ENCODE data around the gene ZNF827. TPM values are rescaled to one million over a fixed set of nuclear protein-coding genes. Genes with fewer than 3 reads are reported as not detected.

The ZNF827 gene
- total RNA-seq, 1 experiment from 2014 or later = 6.3 TPM

DNA sequence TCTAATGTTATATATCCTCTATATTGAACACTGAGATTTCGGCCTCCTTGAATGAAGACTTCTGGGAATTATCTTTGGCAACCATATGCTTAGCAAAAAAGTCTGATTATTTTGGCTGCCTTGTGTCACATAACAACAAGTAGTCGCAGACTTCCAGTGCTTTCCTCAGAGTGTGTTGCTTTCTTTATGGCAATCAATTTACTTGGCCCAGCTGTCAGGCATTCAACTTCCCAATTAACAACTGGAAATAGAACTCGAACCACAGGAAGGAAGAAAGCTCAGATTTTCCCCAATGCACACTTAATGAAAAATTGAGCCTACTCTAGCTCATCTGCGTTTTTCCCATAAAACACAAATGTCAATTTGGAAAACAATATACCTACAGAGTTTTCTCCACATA, 71.6 kb downstream of the ZNF827 start:
- ATAC-seq (no peak), DNase-seq (ENCODE audit: low read depth, low spot score) (no peak)
- no peaks in the 10 kb centered on the region for H3K4me1 ChIP-seq (ENCODE audit: control insufficient read depth, insufficient read depth, low read length)
- no peaks in the 10 kb centered on the region for H3K27me3 ChIP-seq (ENCODE audit: control insufficient read depth, insufficient read depth, low read length)
- no TSS peak for BruUV-seq (replicated peaks)
- TF ChIP-seq TCF7L2 (IDR thresholded peaks at IDR 0.05; ENCODE audit: low read depth, low read length) (no peak), POLR2AphosphoS5 (IDR thresholded peaks at IDR 0.05; ENCODE audit: low read depth, low read length) (no peak), SIN3A (IDR thresholded peaks at IDR 0.05; ENCODE audit: borderline replicate concordance, insufficient read depth, low read depth, low read length) (no peak)
- TF ChIP-seq, protein P1, sequence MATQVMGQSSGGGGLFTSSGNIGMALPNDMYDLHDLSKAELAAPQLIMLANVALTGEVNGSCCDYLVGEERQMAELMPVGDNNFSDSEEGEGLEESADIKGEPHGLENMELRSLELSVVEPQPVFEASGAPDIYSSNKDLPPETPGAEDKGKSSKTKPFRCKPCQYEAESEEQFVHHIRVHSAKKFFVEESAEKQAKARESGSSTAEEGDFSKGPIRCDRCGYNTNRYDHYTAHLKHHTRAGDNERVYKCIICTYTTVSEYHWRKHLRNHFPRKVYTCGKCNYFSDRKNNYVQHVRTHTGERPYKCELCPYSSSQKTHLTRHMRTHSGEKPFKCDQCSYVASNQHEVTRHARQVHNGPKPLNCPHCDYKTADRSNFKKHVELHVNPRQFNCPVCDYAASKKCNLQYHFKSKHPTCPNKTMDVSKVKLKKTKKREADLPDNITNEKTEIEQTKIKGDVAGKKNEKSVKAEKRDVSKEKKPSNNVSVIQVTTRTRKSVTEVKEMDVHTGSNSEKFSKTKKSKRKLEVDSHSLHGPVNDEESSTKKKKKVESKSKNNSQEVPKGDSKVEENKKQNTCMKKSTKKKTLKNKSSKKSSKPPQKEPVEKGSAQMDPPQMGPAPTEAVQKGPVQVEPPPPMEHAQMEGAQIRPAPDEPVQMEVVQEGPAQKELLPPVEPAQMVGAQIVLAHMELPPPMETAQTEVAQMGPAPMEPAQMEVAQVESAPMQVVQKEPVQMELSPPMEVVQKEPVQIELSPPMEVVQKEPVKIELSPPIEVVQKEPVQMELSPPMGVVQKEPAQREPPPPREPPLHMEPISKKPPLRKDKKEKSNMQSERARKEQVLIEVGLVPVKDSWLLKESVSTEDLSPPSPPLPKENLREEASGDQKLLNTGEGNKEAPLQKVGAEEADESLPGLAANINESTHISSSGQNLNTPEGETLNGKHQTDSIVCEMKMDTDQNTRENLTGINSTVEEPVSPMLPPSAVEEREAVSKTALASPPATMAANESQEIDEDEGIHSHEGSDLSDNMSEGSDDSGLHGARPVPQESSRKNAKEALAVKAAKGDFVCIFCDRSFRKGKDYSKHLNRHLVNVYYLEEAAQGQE (IDR thresholded peaks at IDR 0.05; ENCODE audit: insufficient read depth in 1 of 2, low read depth in 2 of 2, low read length in 1 of 2) = no peak
- TF ChIP-seq, protein P2, sequence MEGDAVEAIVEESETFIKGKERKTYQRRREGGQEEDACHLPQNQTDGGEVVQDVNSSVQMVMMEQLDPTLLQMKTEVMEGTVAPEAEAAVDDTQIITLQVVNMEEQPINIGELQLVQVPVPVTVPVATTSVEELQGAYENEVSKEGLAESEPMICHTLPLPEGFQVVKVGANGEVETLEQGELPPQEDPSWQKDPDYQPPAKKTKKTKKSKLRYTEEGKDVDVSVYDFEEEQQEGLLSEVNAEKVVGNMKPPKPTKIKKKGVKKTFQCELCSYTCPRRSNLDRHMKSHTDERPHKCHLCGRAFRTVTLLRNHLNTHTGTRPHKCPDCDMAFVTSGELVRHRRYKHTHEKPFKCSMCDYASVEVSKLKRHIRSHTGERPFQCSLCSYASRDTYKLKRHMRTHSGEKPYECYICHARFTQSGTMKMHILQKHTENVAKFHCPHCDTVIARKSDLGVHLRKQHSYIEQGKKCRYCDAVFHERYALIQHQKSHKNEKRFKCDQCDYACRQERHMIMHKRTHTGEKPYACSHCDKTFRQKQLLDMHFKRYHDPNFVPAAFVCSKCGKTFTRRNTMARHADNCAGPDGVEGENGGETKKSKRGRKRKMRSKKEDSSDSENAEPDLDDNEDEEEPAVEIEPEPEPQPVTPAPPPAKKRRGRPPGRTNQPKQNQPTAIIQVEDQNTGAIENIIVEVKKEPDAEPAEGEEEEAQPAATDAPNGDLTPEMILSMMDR (IDR thresholded peaks at IDR 0.05) = no peak
- no peaks in the 10 kb centered on the region for H3K9me3 ChIP-seq (ENCODE audit: control insufficient read depth, insufficient read depth, low read depth, low read length)
- no peak overlapping the region for H3K27ac ChIP-seq (ENCODE audit: low read length)
- in situ Hi-C loops (cut with HindIII; ENCODE audit: low pct_unique_long_range_greater_than_20kb, low sequenced_read_pairs) (no loop called here), intact Hi-C loops (cut with micrococcal nuclease; ENCODE audit: unreplicated experiment) (no loop called here)
- no peaks in the 10 kb centered on the region for H3K36me3 ChIP-seq (ENCODE audit: control insufficient read depth, insufficient read depth, low read length)
- ChIA-PET CTCF (no interaction called here), POLR2A (no interaction called here)
- H3K4me3 ChIP-seq (ENCODE audit: low read depth in 2 of 2, low read length in 2 of 2) = no peak overlapping the region

GRCh38 chr4:145865274-145865941, 73.2 kb downstream of the ZNF827 start:
- DNase-seq (ENCODE audit: low read depth, low spot score) = no peak
- Histone ChIP-seq H3K4me1 (ENCODE audit: control insufficient read depth, insufficient read depth, low read length) (no peaks in the 10 kb centered on the region), H3K4me3 (ENCODE audit: low read depth in 2 of 2, low read length in 2 of 2) (no peak overlapping the region), H3K27me3 (ENCODE audit: control insufficient read depth, insufficient read depth, low read length) (no peaks in the 10 kb centered on the region), H3K9me3 (ENCODE audit: control insufficient read depth, insufficient read depth, low read depth, low read length) (no peaks in the 10 kb centered on the region), H3K36me3 (ENCODE audit: control insufficient read depth, insufficient read depth, low read length) (no peaks in the 10 kb centered on the region), H3K27ac (ENCODE audit: low read length) (no peak overlapping the region)
- no peak for ATAC-seq
- in situ Hi-C loops (cut with HindIII; ENCODE audit: low pct_unique_long_range_greater_than_20kb, low sequenced_read_pairs) = no loop called here
- BruUV-seq (replicated peaks) = no TSS peak
- ChIA-PET POLR2A (no interaction called here), CTCF (no interaction called here)
- intact Hi-C loops (cut with micrococcal nuclease; ENCODE audit: unreplicated experiment) = no loop called here
- TF ChIP-seq POLR2AphosphoS5 (IDR thresholded peaks at IDR 0.05; ENCODE audit: low read depth, low read length) (no peak), TCF7L2 (IDR thresholded peaks at IDR 0.05; ENCODE audit: low read depth, low read length) (no peak), SIN3A (IDR thresholded peaks at IDR 0.05; ENCODE audit: borderline replicate concordance, insufficient read depth, low read depth, low read length) (no peak)
- TF ChIP-seq, protein P2 (IDR thresholded peaks at IDR 0.05) = no peak
- TF ChIP-seq, protein P1 (IDR thresholded peaks at IDR 0.05; ENCODE audit: insufficient read depth in 1 of 2, low read depth in 2 of 2, low read length in 1 of 2) = no peak
